ENCODE measurements around the gene ACOX3.

DNA sequence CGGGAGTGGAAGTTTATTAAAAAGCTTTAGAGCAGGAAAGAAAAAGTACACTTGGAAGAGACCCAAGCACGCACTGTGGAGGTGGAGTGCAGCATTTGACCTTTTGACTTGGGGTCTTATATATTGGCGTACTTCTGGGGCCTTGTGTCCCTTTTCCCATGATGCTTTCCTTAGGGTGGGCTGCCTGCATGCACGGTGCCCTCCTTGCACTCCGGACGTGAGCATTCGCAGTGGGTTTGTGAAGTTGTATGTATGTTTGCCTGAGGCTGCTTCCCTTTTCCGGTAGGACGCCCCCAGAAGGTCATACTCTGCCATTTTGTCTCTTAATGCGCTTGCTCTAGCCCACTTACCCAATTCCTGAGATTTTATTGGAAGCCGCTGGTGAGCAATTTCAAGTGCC is 39.7 kb upstream of the ACOX3 start:
- TF ChIP-seq, protein P1, sequence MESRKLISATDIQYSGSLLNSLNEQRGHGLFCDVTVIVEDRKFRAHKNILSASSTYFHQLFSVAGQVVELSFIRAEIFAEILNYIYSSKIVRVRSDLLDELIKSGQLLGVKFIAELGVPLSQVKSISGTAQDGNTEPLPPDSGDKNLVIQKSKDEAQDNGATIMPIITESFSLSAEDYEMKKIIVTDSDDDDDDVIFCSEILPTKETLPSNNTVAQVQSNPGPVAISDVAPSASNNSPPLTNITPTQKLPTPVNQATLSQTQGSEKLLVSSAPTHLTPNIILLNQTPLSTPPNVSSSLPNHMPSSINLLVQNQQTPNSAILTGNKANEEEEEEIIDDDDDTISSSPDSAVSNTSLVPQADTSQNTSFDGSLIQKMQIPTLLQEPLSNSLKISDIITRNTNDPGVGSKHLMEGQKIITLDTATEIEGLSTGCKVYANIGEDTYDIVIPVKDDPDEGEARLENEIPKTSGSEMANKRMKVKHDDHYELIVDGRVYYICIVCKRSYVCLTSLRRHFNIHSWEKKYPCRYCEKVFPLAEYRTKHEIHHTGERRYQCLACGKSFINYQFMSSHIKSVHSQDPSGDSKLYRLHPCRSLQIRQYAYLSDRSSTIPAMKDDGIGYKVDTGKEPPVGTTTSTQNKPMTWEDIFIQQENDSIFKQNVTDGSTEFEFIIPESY (IDR thresholded peaks at IDR 0.05) = no peak
- TF ChIP-seq FOS (IDR thresholded peaks at IDR 0.05; ENCODE audit: borderline replicate concordance, extremely low read depth, insufficient read length) (no peak), MTA2 (IDR thresholded peaks at IDR 0.05; ENCODE audit: low read depth) (no peak), CREM (IDR thresholded peaks at IDR 0.05; ENCODE audit: low read depth) (no peak), POLR2AphosphoS5 (IDR thresholded peaks at IDR 0.05; ENCODE audit: low read length) (no peak), SP1 (IDR thresholded peaks at IDR 0.05; ENCODE audit: low read depth, low read length) (no peak)
- TF ChIP-seq, protein P2, sequence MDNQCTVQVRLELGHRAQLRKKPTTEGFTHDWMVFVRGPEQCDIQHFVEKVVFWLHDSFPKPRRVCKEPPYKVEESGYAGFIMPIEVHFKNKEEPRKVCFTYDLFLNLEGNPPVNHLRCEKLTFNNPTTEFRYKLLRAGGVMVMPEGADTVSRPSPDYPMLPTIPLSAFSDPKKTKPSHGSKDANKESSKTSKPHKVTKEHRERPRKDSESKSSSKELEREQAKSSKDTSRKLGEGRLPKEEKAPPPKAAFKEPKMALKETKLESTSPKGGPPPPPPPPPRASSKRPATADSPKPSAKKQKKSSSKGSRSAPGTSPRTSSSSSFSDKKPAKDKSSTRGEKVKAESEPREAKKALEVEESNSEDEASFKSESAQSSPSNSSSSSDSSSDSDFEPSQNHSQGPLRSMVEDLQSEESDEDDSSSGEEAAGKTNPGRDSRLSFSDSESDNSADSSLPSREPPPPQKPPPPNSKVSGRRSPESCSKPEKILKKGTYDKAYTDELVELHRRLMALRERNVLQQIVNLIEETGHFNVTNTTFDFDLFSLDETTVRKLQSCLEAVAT (IDR thresholded peaks at IDR 0.05) = no peak
